Upper lobe of left lung (tissue), 4 donors: Measurements from ENCODE around the gene NPSR1.

Experiments
- POLR2A ChIP-seq, 4 donors: fragments of 450-650 bp; IDR thresholded peaks; one replicate each; pipeline ENCODE4 v1.5.1; 2016 to 2017; ENCODE audit warnings: antibody characterized with exemption in 4 of 4, mild to moderate bottlenecking in 2 of 4
- TF ChIP-seq, protein P1 (sequence below), 6 experiments: fragments of 450-650 bp in 4 of 6; fragments of 200-600 bp in 2 of 6; sonication (generic) in 2 of 6; IDR thresholded peaks; one replicate each; pipeline ENCODE4 v1.5.1; 2016 to 2019; ENCODE audit warnings: antibody characterized with exemption in 6 of 6

DNA sequence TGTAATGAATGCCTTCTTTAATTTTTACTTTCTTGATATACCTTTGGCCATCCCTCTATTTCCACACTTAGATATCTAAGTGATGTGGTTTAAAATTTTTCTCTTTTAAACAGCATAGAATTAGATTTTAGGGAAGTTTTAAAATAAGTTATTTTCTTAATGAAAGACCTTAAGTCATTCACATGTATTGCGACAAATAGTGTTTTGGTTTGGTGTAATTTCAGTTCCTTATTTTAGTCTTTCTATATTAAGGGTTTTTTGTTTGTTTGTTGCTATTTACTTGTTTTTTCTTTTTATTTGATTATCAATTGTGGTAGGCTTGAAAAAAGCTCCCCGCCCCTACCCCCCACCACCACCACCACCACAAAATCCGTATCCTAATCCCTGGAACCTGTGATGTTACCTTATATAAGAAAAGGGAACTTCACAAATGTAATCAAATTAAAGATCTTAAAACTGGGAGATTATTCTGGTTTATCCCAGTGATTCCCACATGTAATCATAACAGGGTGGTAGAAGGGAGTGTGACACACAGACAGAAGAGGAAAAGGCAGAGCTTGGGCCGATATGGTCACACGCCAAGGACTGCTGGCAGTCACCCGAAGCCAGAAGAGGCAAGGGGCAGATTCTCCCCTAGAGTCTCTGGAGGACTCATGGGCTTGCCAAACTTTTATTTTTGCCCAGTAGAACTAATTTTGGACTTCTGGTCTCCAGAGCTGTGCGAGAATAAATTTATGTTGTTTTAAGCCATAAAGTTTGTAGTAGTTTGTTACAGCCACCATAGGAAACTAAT lies 149.7 kb downstream of the NPSR1 start:
- TF ChIP-seq, protein P1, sequence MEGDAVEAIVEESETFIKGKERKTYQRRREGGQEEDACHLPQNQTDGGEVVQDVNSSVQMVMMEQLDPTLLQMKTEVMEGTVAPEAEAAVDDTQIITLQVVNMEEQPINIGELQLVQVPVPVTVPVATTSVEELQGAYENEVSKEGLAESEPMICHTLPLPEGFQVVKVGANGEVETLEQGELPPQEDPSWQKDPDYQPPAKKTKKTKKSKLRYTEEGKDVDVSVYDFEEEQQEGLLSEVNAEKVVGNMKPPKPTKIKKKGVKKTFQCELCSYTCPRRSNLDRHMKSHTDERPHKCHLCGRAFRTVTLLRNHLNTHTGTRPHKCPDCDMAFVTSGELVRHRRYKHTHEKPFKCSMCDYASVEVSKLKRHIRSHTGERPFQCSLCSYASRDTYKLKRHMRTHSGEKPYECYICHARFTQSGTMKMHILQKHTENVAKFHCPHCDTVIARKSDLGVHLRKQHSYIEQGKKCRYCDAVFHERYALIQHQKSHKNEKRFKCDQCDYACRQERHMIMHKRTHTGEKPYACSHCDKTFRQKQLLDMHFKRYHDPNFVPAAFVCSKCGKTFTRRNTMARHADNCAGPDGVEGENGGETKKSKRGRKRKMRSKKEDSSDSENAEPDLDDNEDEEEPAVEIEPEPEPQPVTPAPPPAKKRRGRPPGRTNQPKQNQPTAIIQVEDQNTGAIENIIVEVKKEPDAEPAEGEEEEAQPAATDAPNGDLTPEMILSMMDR (IDR thresholded peaks at IDR 0.05): no peak
- no peak for TF ChIP-seq POLR2A (IDR thresholded peaks at IDR 0.05)
